ENCODE data around the gene ACSF3. TPM values are rescaled to one million over a fixed set of nuclear protein-coding genes. Genes with fewer than 3 reads are reported as not detected.

ACSF3 gene
- total RNA-seq, 1 experiment from 2014 or later, result 30.8 TPM

DNA sequence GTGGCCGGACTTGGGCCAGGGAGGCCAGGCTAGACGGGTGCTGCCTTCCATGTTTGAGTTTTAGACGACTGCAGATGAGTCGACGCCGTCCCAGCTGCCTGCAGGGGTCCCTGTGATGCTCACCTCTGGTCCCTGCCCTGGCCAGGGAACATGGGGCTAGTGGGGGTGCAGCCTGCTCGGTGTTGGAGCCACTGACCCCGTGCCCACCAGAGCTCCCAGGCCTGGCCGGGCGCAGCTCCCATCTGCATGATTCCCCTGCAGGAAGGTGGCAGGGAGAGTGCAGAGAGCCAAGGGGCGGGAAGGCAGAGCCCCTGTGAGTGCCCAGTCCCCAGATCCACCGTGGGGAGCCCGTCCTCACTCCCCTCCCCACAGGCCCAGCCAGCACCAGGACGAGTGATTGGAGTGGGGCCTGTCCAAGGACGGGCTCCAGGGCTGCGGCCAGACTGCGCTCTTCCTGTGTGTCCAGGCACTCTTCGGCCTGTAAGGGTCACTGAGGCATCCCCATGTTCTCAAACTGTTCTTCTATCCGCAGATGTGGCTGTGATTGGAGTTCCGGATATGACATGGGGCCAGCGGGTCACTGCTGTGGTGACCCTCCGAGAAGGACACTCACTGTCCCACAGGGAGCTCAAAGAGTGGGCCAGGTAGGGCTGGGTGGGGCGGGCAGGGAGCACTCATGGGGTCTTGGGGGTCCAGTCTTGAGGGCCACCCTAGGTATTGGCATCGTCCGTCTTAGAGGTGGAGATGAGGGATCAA, 51.9 kb downstream of the ACSF3 start:
- Histone ChIP-seq H3K9me3 (ENCODE audit: control insufficient read depth, insufficient read depth, low read depth, low read length) (no peaks in the 10 kb centered on the region), H3K4me3 (ENCODE audit: low read depth in 2 of 2, low read length in 2 of 2) (no peak overlapping the region), H3K27me3 (ENCODE audit: control insufficient read depth, insufficient read depth, low read length) (no peaks in the 10 kb centered on the region), H3K36me3 (ENCODE audit: control insufficient read depth, insufficient read depth, low read length) (no peaks in the 10 kb centered on the region), H3K4me1 (ENCODE audit: control insufficient read depth, insufficient read depth, low read length) (no peaks in the 10 kb centered on the region), H3K27ac (ENCODE audit: low read length) (no peak overlapping the region)
- no peak for TF ChIP-seq TCF7L2 (IDR thresholded peaks at IDR 0.05; ENCODE audit: low read depth, low read length)
- TF ChIP-seq, protein P1, sequence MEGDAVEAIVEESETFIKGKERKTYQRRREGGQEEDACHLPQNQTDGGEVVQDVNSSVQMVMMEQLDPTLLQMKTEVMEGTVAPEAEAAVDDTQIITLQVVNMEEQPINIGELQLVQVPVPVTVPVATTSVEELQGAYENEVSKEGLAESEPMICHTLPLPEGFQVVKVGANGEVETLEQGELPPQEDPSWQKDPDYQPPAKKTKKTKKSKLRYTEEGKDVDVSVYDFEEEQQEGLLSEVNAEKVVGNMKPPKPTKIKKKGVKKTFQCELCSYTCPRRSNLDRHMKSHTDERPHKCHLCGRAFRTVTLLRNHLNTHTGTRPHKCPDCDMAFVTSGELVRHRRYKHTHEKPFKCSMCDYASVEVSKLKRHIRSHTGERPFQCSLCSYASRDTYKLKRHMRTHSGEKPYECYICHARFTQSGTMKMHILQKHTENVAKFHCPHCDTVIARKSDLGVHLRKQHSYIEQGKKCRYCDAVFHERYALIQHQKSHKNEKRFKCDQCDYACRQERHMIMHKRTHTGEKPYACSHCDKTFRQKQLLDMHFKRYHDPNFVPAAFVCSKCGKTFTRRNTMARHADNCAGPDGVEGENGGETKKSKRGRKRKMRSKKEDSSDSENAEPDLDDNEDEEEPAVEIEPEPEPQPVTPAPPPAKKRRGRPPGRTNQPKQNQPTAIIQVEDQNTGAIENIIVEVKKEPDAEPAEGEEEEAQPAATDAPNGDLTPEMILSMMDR (IDR thresholded peaks at IDR 0.05), result no peak
- TF ChIP-seq, protein P2, sequence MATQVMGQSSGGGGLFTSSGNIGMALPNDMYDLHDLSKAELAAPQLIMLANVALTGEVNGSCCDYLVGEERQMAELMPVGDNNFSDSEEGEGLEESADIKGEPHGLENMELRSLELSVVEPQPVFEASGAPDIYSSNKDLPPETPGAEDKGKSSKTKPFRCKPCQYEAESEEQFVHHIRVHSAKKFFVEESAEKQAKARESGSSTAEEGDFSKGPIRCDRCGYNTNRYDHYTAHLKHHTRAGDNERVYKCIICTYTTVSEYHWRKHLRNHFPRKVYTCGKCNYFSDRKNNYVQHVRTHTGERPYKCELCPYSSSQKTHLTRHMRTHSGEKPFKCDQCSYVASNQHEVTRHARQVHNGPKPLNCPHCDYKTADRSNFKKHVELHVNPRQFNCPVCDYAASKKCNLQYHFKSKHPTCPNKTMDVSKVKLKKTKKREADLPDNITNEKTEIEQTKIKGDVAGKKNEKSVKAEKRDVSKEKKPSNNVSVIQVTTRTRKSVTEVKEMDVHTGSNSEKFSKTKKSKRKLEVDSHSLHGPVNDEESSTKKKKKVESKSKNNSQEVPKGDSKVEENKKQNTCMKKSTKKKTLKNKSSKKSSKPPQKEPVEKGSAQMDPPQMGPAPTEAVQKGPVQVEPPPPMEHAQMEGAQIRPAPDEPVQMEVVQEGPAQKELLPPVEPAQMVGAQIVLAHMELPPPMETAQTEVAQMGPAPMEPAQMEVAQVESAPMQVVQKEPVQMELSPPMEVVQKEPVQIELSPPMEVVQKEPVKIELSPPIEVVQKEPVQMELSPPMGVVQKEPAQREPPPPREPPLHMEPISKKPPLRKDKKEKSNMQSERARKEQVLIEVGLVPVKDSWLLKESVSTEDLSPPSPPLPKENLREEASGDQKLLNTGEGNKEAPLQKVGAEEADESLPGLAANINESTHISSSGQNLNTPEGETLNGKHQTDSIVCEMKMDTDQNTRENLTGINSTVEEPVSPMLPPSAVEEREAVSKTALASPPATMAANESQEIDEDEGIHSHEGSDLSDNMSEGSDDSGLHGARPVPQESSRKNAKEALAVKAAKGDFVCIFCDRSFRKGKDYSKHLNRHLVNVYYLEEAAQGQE (IDR thresholded peaks at IDR 0.05; ENCODE audit: insufficient read depth in 1 of 2, low read depth in 2 of 2, low read length in 1 of 2), result no peak
- no peak for TF ChIP-seq SIN3A (IDR thresholded peaks at IDR 0.05; ENCODE audit: borderline replicate concordance, insufficient read depth, low read depth, low read length)
- TF ChIP-seq POLR2AphosphoS5 (IDR thresholded peaks at IDR 0.05; ENCODE audit: low read depth, low read length), result no peak
- no peak for DNase-seq (ENCODE audit: low read depth, low spot score)
- ATAC-seq, result no peak
- intact Hi-C loops (cut with micrococcal nuclease; ENCODE audit: unreplicated experiment), result no loop called here
- no TSS peak for BruUV-seq (replicated peaks)
- CTCF ChIA-PET, result no interaction called here
- POLR2A ChIA-PET, result no interaction called here
- in situ Hi-C loops (cut with HindIII; ENCODE audit: low pct_unique_long_range_greater_than_20kb, low sequenced_read_pairs), result no loop called here

DNA sequence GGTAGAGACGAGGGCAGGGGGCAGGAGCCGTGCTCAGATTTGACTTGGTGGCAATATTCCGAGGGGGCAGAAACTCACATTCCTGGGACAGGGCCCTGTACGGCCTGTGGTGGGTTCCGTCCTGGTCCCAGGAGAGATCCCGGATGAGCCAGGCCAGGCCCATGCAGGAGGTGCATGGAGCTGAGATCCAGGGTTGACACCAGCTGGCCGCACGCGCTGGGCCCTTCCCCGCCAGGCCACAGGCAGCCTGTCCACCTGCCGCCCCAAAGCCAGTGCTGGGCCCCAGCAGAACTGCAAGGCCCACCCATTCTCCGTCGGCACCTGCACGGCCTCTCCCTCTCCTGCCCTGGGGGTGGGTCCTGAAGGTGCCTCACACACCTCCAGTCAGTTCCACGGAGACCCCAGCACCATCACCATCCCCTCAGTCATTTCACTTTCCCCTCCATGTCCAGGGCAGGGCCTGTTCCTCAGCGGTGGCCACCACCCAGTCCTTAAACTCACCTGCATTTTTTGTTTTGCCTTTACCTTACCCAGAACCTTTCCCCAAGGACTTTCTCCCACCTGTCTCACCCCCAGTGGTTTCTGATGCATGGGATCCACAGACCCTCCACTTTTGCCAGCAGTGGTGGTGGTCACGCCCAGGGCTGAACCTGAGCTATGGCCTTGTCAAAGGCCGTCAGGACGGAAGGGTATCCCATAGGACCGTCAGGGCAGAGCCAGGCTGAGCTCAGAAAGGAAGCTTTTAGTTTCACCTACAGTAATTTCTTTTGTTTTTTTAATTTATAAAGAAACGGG, 52.8 kb downstream of the ACSF3 start:
- TF ChIP-seq POLR2AphosphoS5 (IDR thresholded peaks at IDR 0.05; ENCODE audit: low read depth, low read length), result no peak
- TF ChIP-seq, protein P2 (IDR thresholded peaks at IDR 0.05; ENCODE audit: insufficient read depth in 1 of 2, low read depth in 2 of 2, low read length in 1 of 2), result no peak
- TF ChIP-seq TCF7L2 (IDR thresholded peaks at IDR 0.05; ENCODE audit: low read depth, low read length), result no peak
- no peak for TF ChIP-seq SIN3A (IDR thresholded peaks at IDR 0.05; ENCODE audit: borderline replicate concordance, insufficient read depth, low read depth, low read length)
- TF ChIP-seq, protein P1 (IDR thresholded peaks at IDR 0.05), result no peak
- Histone ChIP-seq H3K27me3 (ENCODE audit: control insufficient read depth, insufficient read depth, low read length) (no peaks in the 10 kb centered on the region), H3K27ac (ENCODE audit: low read length) (no peak overlapping the region), H3K36me3 (ENCODE audit: control insufficient read depth, insufficient read depth, low read length) (no peaks in the 10 kb centered on the region), H3K4me1 (ENCODE audit: control insufficient read depth, insufficient read depth, low read length) (no peaks in the 10 kb centered on the region), H3K4me3 (ENCODE audit: low read depth in 2 of 2, low read length in 2 of 2) (no peak overlapping the region), H3K9me3 (ENCODE audit: control insufficient read depth, insufficient read depth, low read depth, low read length) (no peaks in the 10 kb centered on the region)
- in situ Hi-C loops (cut with HindIII; ENCODE audit: low pct_unique_long_range_greater_than_20kb, low sequenced_read_pairs) (no loop called here), intact Hi-C loops (cut with micrococcal nuclease; ENCODE audit: unreplicated experiment) (no loop called here)
- CTCF ChIA-PET, result no interaction called here
- ATAC-seq (no peak), DNase-seq (ENCODE audit: low read depth, low spot score) (no peak)
- POLR2A ChIA-PET, result no interaction called here
- no TSS peak for BruUV-seq (replicated peaks)

Measured in Panc1 (cell line).